HG03521 (cell line): ENCODE data around the gene ATP5PF.
"Not testable (repeated sequence)": the region's sequence is repeated elsewhere in the genome, so short reads cannot be mapped to it uniquely, and the experiment has no call there.

Experiments
- ATAC-seq: cut with Tn5 transposase; IDR thresholded peaks from one replicate; pipeline ENCODE4 v1.9.1; 2021; ENCODE audit warnings: mild to moderate bottlenecking, moderate library complexity; ENCODE audit not compliant: unreplicated experiment

Gene ATP5PF

DNA sequence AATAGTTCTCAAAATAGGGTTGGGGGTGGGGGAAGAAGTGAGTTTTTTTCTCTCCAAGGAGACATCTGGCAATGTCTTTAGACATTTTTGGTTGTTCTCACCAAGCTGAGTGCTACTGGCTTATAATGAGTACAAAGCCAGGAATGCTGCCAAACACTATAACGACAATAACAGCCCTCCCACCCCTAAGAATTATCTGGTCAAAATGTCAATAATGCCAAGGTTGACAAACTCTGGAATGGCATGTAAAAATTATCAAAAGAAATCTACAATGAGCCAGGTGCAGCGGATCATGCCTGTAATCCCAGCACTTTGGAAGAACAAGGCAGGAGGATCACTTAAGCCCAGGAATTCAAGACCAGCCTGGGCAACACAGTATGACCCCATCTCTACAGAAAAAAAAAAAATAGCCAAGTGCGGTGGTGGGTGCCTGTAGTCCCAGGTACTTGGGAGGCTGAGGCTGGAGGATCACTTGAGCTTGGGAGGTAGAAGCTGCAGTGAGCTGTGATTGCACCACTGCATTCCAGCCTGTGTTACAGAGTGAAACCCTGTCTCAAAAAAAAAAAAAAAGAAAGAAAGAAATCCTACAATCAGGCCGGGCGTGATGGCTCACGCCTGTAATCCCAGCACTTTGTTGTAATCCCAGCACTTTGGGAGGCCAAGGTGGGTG, 2.5 kb downstream of the ATP5PF start:
- no peak for ATAC-seq

- ATAC-seq: no peak
Measured at GRCh38 chr21:25722631-25723030, 12.1 kb downstream of the ATP5PF start.

GRCh38 chr21:25721987-25722386, 12.7 kb downstream of the ATP5PF start:
- no peak for ATAC-seq

- ATAC-seq: no peak
Measured at GRCh38 chr21:25717491-25718147, 17.1 kb downstream of the ATP5PF start.

DNA sequence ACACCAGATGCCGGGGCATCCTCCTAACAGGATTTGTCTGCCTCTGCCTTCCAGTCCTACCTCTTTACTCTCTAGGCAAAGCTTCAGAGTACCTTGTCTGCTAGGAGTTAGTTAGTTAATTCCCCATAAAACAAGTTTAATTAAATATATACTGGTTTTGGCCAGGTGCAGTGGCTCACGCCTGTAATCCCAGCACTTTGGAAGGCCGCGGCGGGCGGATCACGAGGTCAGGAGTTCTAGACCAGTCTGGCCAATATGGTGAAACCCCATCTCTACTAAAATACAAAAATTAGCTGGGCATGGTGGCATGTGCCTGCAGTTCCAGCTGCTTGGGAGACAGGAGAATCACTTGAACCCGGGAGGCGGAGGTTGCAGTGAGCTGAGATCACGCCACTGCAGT, 20.6 kb downstream of the ATP5PF start:
- not testable (repeated sequence) for ATAC-seq

DNA sequence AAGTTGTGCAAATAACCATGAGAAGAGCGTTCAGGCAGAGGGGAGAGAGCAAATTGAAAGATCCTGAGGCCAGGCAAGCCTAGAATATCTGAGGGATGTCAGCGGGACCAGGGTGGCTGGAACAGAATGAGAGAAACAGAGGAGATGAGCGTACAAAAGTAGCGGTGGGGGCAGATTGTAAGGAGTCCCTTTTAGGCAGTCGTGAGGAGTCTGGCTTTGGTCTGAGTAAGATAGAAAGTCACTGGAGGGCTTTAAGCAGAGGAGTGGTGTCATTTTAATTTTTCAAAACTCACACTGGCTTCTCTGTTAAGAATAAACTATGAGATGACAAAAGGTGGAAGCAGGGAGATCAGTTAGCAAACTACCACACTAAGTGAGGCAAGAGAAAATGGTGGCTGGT, 24.2 kb downstream of the ATP5PF start:
- ATAC-seq: no peak

DNA sequence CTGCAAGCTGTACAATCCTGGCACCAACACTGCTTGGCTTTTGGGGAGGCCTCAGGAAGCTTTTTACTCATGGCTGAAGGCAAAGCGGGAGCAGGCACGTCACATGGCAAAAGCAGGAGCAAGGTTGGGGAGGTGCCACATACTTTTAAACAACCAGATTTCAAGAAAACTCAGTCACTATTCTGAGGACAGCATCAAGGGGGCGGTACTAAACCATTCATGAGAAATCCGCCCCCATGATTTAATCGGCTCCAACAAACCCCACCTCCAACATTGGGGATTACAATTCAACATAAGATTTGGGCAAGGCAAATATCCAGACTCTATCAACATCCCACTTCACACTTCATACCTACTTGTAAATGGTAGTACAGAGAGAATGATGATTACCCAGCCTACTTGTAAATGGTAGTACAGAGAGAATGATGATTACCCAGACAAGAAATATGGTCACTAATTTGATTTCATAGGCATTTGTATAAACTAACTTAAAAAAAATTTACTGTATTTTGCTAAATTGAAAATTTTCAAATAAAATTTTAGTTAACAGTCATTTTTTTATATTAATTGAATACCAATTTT, 24.9 kb downstream of the ATP5PF start:
- ATAC-seq: no peak

- ATAC-seq: no peak
Measured at GRCh38 chr21:25708467-25709065, 26.1 kb downstream of the ATP5PF start.

DNA sequence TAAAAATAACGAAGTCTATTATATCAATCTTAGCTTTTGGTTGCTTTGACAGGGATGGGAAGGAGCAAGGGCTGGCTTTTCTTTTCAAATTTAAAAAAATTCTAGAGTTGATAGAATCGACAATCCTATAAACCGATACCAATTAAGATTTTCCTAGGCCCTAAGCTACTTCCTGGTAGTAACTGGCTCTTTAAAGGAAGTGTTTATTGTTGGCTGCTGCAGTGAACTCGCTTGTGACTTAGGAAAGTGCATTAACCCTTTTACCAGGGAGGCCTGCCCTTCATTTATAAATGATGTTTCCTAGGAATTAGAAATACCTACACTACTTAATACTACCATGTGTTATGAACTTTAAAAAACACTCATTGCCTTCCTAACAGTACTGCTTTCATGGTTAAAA, 33.2 kb downstream of the ATP5PF start:
- no peak for ATAC-seq

- no peak for ATAC-seq
Measured at GRCh38 chr21:25700741-25701140, 34.0 kb downstream of the ATP5PF start.

- not testable (repeated sequence) for ATAC-seq
Measured at GRCh38 chr21:25695461-25695860, 39.2 kb downstream of the ATP5PF start.

DNA sequence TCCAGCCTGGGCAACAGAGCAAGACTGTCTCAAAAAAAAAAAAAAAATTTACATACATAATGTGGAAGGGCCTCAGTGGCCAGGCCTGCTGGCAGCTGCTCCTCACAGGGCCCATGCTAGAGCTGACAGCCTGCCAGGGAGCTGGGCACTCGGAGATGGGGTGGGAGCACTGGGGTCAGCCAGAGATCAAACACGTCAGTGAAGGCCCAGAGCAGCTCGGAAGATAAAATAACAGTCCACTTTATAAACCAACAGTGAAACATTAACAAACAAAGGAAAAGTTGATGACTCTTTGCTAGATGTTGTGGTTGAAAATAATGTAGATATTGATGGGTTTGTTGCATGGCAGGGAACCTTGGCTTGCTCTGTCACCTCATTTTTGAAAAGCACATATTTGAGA, 42.7 kb downstream of the ATP5PF start:
- no peak for ATAC-seq

GRCh38 chr21:25689226-25689625, 45.5 kb downstream of the ATP5PF start:
- ATAC-seq: no peak

DNA sequence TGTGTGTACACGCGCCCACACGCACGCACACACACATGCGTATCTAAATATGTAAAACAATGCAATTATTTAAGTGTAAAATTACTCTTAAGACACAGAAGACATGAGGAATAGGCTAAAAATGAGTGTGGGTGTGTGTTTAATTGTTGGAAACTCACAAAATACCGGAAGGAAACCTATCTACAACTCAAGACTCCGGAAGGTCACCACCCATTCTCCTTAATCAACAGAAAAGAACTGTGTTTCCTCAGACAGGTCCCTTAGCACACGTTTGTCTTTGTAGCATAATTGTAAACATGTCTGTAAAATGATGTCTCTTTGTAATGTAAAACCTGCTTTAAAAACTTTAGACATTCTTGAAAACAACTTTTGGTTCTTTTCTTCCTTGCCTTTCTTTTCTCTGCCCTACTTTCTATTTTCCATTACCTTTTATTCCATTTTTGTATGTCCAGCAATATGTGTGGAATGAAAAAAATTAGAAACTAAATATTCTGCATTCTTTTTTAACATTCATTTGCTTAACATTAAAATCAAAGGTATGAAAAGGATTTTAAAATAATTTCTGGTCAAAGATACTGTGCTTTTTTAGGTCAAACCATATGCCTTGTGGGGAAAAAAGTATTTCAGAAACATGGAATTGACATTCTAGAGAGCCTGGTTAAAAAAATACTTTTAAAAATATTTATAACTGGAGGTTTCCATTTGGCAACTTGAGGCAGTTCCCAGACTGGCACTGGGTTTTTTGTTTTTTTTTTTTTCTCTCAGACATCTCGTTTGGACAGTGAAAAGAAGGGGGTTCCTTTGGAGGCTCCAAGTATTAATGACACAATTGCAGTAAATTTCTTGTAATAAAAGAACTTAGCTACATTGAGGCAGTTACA, 46.2 kb downstream of the ATP5PF start:
- no peak for ATAC-seq

- ATAC-seq: no peak
Measured at GRCh38 chr21:25687787-25688186, 46.9 kb downstream of the ATP5PF start.

GRCh38 chr21:25682382-25682781, 52.3 kb downstream of the ATP5PF start:
- ATAC-seq: no peak

DNA sequence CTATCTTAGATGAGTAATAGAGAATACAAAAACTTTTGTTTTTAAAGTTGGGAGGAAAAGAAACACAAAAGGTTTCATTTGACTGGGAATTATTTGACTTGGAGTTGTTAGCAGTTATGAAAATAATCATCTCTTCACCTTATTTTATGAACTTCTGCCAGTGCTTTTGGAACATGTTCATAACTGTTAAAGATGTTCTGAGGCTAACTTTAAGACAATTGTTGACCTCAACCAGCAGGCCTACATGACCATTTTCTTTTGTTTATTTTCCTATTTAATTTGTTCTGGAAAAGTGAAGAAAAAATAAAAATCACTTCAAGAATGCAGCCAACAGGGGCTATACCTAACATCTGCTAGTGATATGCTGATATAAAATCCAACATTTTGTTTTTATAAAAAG, 58.3 kb downstream of the ATP5PF start:
- ATAC-seq: no peak
